Fibroblast of villous mesenchyme (primary cell): ENCODE data around the gene ABCA13. TPM values are rescaled to one million over a fixed set of nuclear protein-coding genes. Genes with fewer than 3 reads are reported as not detected.

Experiments used
- DNase-seq: peaks from one replicate; pipeline ENCODE4 v3.0.0-alpha.2; 2010; ENCODE audit warnings: low read depth
- H3K4me3 ChIP-seq: 2 replicates; pipeline ENCODE4 v1.5.1; 2011; ENCODE audit warnings: low read depth, mild to moderate bottlenecking, low read length
- CTCF ChIP-seq: IDR thresholded peaks from 2 replicates; pipeline ENCODE4 v1.5.1; 2012; ENCODE audit warnings: low read depth, mild to moderate bottlenecking, low read length; ENCODE audit not compliant: insufficient read depth
- total RNA-seq: library from RNA; depleted of rRNA; stranded (reverse); fragments of >200 nt; gene quantifications from 2 replicates; pipeline ENCODE4 v1.2.3, GENCODE V29; 2012

ABCA13 gene
- total RNA-seq, 1 donor: not detected

GRCh38 chr7:48636391-48637015, 465.2 kb downstream of the ABCA13 start:
- DNase-seq: no peak
- no peak for TF ChIP-seq CTCF
- no peak overlapping the region for H3K4me3 ChIP-seq

GRCh38 chr7:48637382-48637781, 466.1 kb downstream of the ABCA13 start:
- no peak for DNase-seq

GRCh38 chr7:48638041-48638440, 466.8 kb downstream of the ABCA13 start:
- H3K4me3 ChIP-seq: no peak overlapping the region
- no peak for DNase-seq
- no peak for TF ChIP-seq CTCF

More at GRCh38 chr7:48637382-48637781, 466.1 kb downstream of the ABCA13 start:
- TF ChIP-seq CTCF: no peak
- H3K4me3 ChIP-seq: no peak overlapping the region

- TF ChIP-seq CTCF: no peak
- no peak overlapping the region for H3K4me3 ChIP-seq
- no peak for DNase-seq
These were observed 472.3 kb downstream of the ABCA13 start for GRCh38 chr7:48643431-48644013.

- DNase-seq: no peak
- no peak overlapping the region for H3K4me3 ChIP-seq
- no peak for TF ChIP-seq CTCF
These were observed 486.9 kb downstream of the ABCA13 start for GRCh38 chr7:48658138-48658537.

- H3K4me3 ChIP-seq: no peak overlapping the region
- no peak for TF ChIP-seq CTCF
- no peak for DNase-seq
These were observed 489.1 kb downstream of the ABCA13 start for GRCh38 chr7:48660306-48660870.
